HepG2 (cell line): ENCODE measurements around the gene MSH4. TPM values are rescaled to one million over a fixed set of nuclear protein-coding genes. Genes with fewer than 3 reads are reported as not detected.

Source experiments
- ARID5B ChIP-seq: IDR thresholded peaks from 2 replicates; pipeline ENCODE4 v1.4.0; 2020; ENCODE audit warnings: mild to moderate bottlenecking, missing genetic modification reagents
- ATRX ChIP-seq: sonication (generic); formaldehyde crosslinking; IDR thresholded peaks from 2 replicates; pipeline ENCODE4 v1.4.0; 2020; ENCODE audit warnings: missing genetic modification reagents, borderline replicate concordance
- BCL6 ChIP-seq: IDR thresholded peaks from 2 replicates; pipeline ENCODE4 v1.6.1; 2016; ENCODE audit warnings: missing genetic modification reagents, missing compliant biosample characterization
- BRCA1 ChIP-seq: sonication (generic); formaldehyde crosslinking; IDR thresholded peaks from 2 replicates; pipeline ENCODE4 v1.4.0; 2020; ENCODE audit warnings: missing genetic modification reagents
- CEBPB ChIP-seq: IDR thresholded peaks from 2 replicates; pipeline ENCODE4 v1.6.1; 2011; ENCODE audit warnings: low read depth, low read length, improper control_type of control experiment, borderline replicate concordance
- EP300 ChIP-seq, 3 experiments: sonication (generic) in 1 of 3; formaldehyde crosslinking in 1 of 3; IDR thresholded peaks; 2 replicates each; pipeline versions ENCODE4 v1.5.1 to v1.6.1; 2011 to 2020; ENCODE audit warnings: low read depth in 2 of 3, low read length in 2 of 3, borderline replicate concordance in 1 of 3, improper control_type of control experiment in 1 of 3, mild to moderate bottlenecking in 1 of 3, missing genetic modification reagents in 1 of 3, moderate library complexity in 1 of 3
- FOXJ3 ChIP-seq: sonication (generic); formaldehyde crosslinking; IDR thresholded peaks from 2 replicates; pipeline ENCODE4 v1.4.0; 2020; ENCODE audit warnings: missing genetic modification reagents, mild to moderate bottlenecking, borderline replicate concordance
- GATAD2A ChIP-seq: IDR thresholded peaks from 2 replicates; pipeline ENCODE4 v1.6.1; 2016
- HOXD1 ChIP-seq: sonication (generic); formaldehyde crosslinking; IDR thresholded peaks from 2 replicates; pipeline ENCODE4 v1.5.0; 2020; ENCODE audit warnings: missing genetic modification reagents
- JUN ChIP-seq: sonication (generic); formaldehyde crosslinking; IDR thresholded peaks from 2 replicates; pipeline ENCODE4 v1.4.0; 2020; ENCODE audit warnings: mild to moderate bottlenecking, missing genetic modification reagents
- NCOA2 ChIP-seq: sonication (generic); formaldehyde crosslinking; IDR thresholded peaks from 2 replicates; pipeline ENCODE4 v1.8.0; 2022; ENCODE audit warnings: inconsistent platforms
- NR0B2 ChIP-seq: sonication (generic); formaldehyde crosslinking; IDR thresholded peaks from 2 replicates; pipeline ENCODE4 v1.4.0; 2020; ENCODE audit warnings: mild to moderate bottlenecking, missing genetic modification reagents
- NR1H2 ChIP-seq: sonication (generic); formaldehyde crosslinking; IDR thresholded peaks from 2 replicates; pipeline ENCODE4 v1.8.1; 2022; ENCODE audit warnings: low read depth, missing genetic modification reagents, borderline replicate concordance
- RXRA ChIP-seq: sonication (generic); formaldehyde crosslinking; IDR thresholded peaks from 2 replicates; pipeline ENCODE4 v1.5.1; 2020; ENCODE audit warnings: missing genetic modification reagents
- SETDB1 ChIP-seq: sonication (generic); formaldehyde crosslinking; IDR thresholded peaks from 2 replicates; pipeline ENCODE4 v1.5.1; 2020; ENCODE audit warnings: missing genetic modification reagents, mild to moderate bottlenecking, borderline replicate concordance
- SP1 ChIP-seq, 2 experiments: fragments of 450-650 bp in 1 of 2; sonication (generic) in 1 of 2; formaldehyde crosslinking in 1 of 2; IDR thresholded peaks; 2 replicates each; pipeline versions ENCODE4 v1.4.0 to v1.6.1; 2016 to 2020; ENCODE audit warnings: missing genetic modification reagents in 1 of 2
- TEAD3 ChIP-seq: optimal IDR thresholded peaks from 2 replicates; pipeline ENCODE3; 2016; ENCODE audit warnings: borderline replicate concordance
- ZMYM3 ChIP-seq: sonication (generic); formaldehyde crosslinking; IDR thresholded peaks from 2 replicates; pipeline ENCODE4 v1.5.1; 2020; ENCODE audit warnings: mild to moderate bottlenecking, missing genetic modification reagents
- ZNF12 ChIP-seq: sonication (generic); formaldehyde crosslinking; IDR thresholded peaks from 2 replicates; pipeline ENCODE4 v1.5.0; 2020; ENCODE audit warnings: missing genetic modification reagents
- ZNF230 ChIP-seq: sonication (generic); formaldehyde crosslinking; IDR thresholded peaks from 2 replicates; pipeline ENCODE4 v1.4.0; 2020; ENCODE audit warnings: mild to moderate bottlenecking, missing genetic modification reagents
- ZNF501 ChIP-seq: sonication (generic); formaldehyde crosslinking; IDR thresholded peaks from 2 replicates; pipeline ENCODE4 v1.5.1; 2020; ENCODE audit warnings: mild to moderate bottlenecking, moderate library complexity, missing genetic modification reagents
- ZNF512 ChIP-seq: sonication (generic); formaldehyde crosslinking; IDR thresholded peaks from 2 replicates; pipeline ENCODE4 v1.4.0; 2020; ENCODE audit warnings: mild to moderate bottlenecking, missing genetic modification reagents
- ZNF614 ChIP-seq: IDR thresholded peaks from 2 replicates; pipeline ENCODE4 v1.6.1; 2018; ENCODE audit warnings: missing biosample characterization, missing genetic modification reagents, inconsistent platforms, borderline replicate concordance
- ZNF615 ChIP-seq: sonication (generic); formaldehyde crosslinking; IDR thresholded peaks from 2 replicates; pipeline ENCODE4 v1.5.0; 2020; ENCODE audit warnings: mild to moderate bottlenecking, missing genetic modification reagents, borderline replicate concordance
- ZSCAN30 ChIP-seq: sonication (generic); formaldehyde crosslinking; IDR thresholded peaks from 2 replicates; pipeline ENCODE4 v1.5.0; 2020; ENCODE audit warnings: mild to moderate bottlenecking, missing genetic modification reagents
- ZSCAN31 ChIP-seq: sonication (generic); formaldehyde crosslinking; IDR thresholded peaks from 2 replicates; pipeline ENCODE4 v1.5.0; 2020; ENCODE audit warnings: low read depth, mild to moderate bottlenecking, missing genetic modification reagents
- polyA plus RNA-seq, 8 experiments: library from polyadenylated mRNA; depleted of rRNA in 3 of 8; stranded (reverse) in 7 of 8; unstranded in 1 of 8; fragments of >200 nt; fragmentation: Illumina TruSeq in 4 of 8; extraction: Trizol in 4 of 8; gene quantifications; 2 replicates each; pipeline versions ENCODE4 v1.2.1 to v1.2.3, GENCODE V29; 2011 to 2016; ENCODE audit warnings: low read depth in 4 of 8, missing spikeins in 1 of 8, mixed read lengths in 1 of 8; ENCODE audit not compliant: insufficient read depth in 1 of 8
- total RNA-seq, 5 experiments: library from RNA; depleted of rRNA; stranded (reverse); fragments of >200 nt; fragmentation: Illumina TruSeq; extraction: Trizol; gene quantifications; 2 replicates each; pipeline ENCODE4 v1.2.3, GENCODE V29; 2016; ENCODE audit warnings: low read depth in 1 of 5

The MSH4 gene
- total and polyA plus RNA-seq, 2 of the 13 experiments (the other 11 are each of a cell fraction or from before 2014, with no cell fraction given) = 0.01 to 0.09 TPM

GRCh38 chr1:75855010-75855409 lies 58.3 kb downstream of the MSH4 start (continued):
- no peak for TF ChIP-seq BRCA1 (CRISPR knock-in tag)
- no peak for TF ChIP-seq ZNF615 (CRISPR knock-in tag)
- TF ChIP-seq ZNF512 (CRISPR knock-in tag) = no peak
- no peak for TF ChIP-seq NR1H2
- TF ChIP-seq JUN (CRISPR knock-in tag) = no peak
- TF ChIP-seq TEAD3 (CRISPR knock-in tag) = peak; percentile 25
- no peak for TF ChIP-seq NR0B2
- TF ChIP-seq CEBPB = peak; percentile 90
- no peak for TF ChIP-seq ZSCAN31 (CRISPR knock-in tag)
- TF ChIP-seq HOXD1 (CRISPR knock-in tag) = no peak
- TF ChIP-seq FOXJ3 = peak; percentile 60; the same call in 1 of the 2 replicates
- peak; percentile 51; the same call in 1 of the 2 replicates for TF ChIP-seq RXRA
- no peak for TF ChIP-seq ZMYM3 (CRISPR knock-in tag)
- TF ChIP-seq ZNF614 (CRISPR knock-in tag) = 0 out of 2 replicates have a peak, but pooled peaks have one; percentile 56
- TF ChIP-seq EP300 (IDR thresholded peaks at IDR 0.05; ENCODE audit: low read depth in 2 of 2, low read length in 2 of 2) = peak in 1 of 2 experiments; percentile 48; a peak in 1 of 4 replicates
- no peak for TF ChIP-seq EP300 (CRISPR knock-in tag; IDR thresholded peaks at IDR 0.05; ENCODE audit: borderline replicate concordance)
- TF ChIP-seq ATRX (CRISPR knock-in tag) = no peak
- TF ChIP-seq SP1 (IDR thresholded peaks at IDR 0.05) = no peak
- TF ChIP-seq SP1 (CRISPR knock-in tag; IDR thresholded peaks at IDR 0.05) = no peak
- no peak for TF ChIP-seq ZNF501 (CRISPR knock-in tag)
- no peak for TF ChIP-seq ZSCAN30 (CRISPR knock-in tag)
- peak; percentile 65 for TF ChIP-seq GATAD2A (CRISPR knock-in tag)
- TF ChIP-seq ARID5B (CRISPR knock-in tag) = peak; percentile 79
- TF ChIP-seq ZNF12 = peak; percentile 20; the same call in 1 of the 2 replicates
- TF ChIP-seq NCOA2 (CRISPR knock-in tag) = peak; percentile 51; the same call in 1 of the 2 replicates
- no peak for TF ChIP-seq SETDB1
- peak; percentile 30; the same call in 1 of the 2 replicates for TF ChIP-seq BCL6 (CRISPR knock-in tag)
- no peak for TF ChIP-seq ZNF230 (CRISPR knock-in tag)
